GM23338 (cell line): ENCODE measurements around the gene EYS. TPM values are rescaled to one million over a fixed set of nuclear protein-coding genes. Genes with fewer than 3 reads are reported as not detected.

Experiments used
- ATAC-seq: fragments of 200-7000 bp; cut with Tn5 transposase; 3 replicates; pipeline ENCODE4 v1.9.1; 2020
- DNase-seq: peaks from one replicate; pipeline ENCODE4 v3.0.0-alpha.2; 2015; ENCODE audit warnings: low spot score
- H2AFZ ChIP-seq: fragments of 200-600 bp; sonication (generic); 2 replicates; pipeline ENCODE4 v1.8.0; 2016; ENCODE audit warnings: antibody characterized with exemption, mild to moderate bottlenecking, moderate library complexity
- H3F3A ChIP-seq: fragments of 200-600 bp; sonication (generic); replicated peaks from 2 replicates; pipeline ENCODE4 v1.8.0; 2017; ENCODE audit warnings: antibody characterized with exemption, mixed run types, low read depth
- H3K27ac ChIP-seq: fragments of 200-600 bp; sonication (generic); 2 replicates; pipeline ENCODE4 v1.6.1; 2016; ENCODE audit warnings: low read depth
- H3K27me3 ChIP-seq: fragments of 200-600 bp; sonication (generic); 2 replicates; pipeline ENCODE4 v1.8.0; 2016; ENCODE audit warnings: mild to moderate bottlenecking, mixed run types, moderate library complexity; ENCODE audit not compliant: insufficient read depth
- H3K36me3 ChIP-seq: fragments of 200-600 bp; sonication (generic); 2 replicates; pipeline ENCODE4 v1.8.0; 2016; ENCODE audit warnings: mild to moderate bottlenecking; ENCODE audit not compliant: insufficient read depth
- H3K4me1 ChIP-seq: fragments of 200-600 bp; sonication (generic); 2 replicates; pipeline ENCODE4 v1.8.0; 2016; ENCODE audit warnings: mild to moderate bottlenecking, moderate library complexity; ENCODE audit not compliant: insufficient read depth
- H3K4me2 ChIP-seq: fragments of 200-600 bp; sonication (generic); 2 replicates; pipeline ENCODE4 v1.7.1; 2017; ENCODE audit warnings: mixed run types
- H3K4me3 ChIP-seq: fragments of 200-600 bp; sonication (generic); 2 replicates; pipeline ENCODE4 v1.6.1; 2016; ENCODE audit warnings: mixed run types
- H3K79me2 ChIP-seq: fragments of 200-600 bp; sonication (generic); replicated peaks from 2 replicates; pipeline ENCODE4 v1.8.0; 2017; ENCODE audit warnings: mild to moderate bottlenecking; ENCODE audit not compliant: insufficient read depth
- H3K9me2 ChIP-seq: fragments of 200-600 bp; sonication (generic); 2 replicates; pipeline ENCODE4 v1.8.0; 2017; ENCODE audit not compliant: insufficient read depth
- H4K20me1 ChIP-seq: fragments of 200-600 bp; sonication (generic); replicated peaks from 2 replicates; pipeline ENCODE4 v1.8.0; 2017; ENCODE audit warnings: mild to moderate bottlenecking; ENCODE audit not compliant: insufficient read depth
- H3K27ac Mint-ChIP-seq: 2 replicates; pipeline ENCODE4 v1.8.0; 2020; ENCODE audit warnings: inconsistent platforms, mild to moderate bottlenecking, moderate library complexity, mixed read lengths
- H3K27me3 Mint-ChIP-seq: 3 replicates; pipeline ENCODE4 v1.8.0; 2022; ENCODE audit warnings: low read depth, mild to moderate bottlenecking, moderate library complexity, mixed read lengths, inconsistent platforms; ENCODE audit not compliant: insufficient read depth, poor library complexity
- H3K36me3 Mint-ChIP-seq: 3 replicates; pipeline ENCODE4 v1.8.0; 2021; ENCODE audit warnings: low read depth, mild to moderate bottlenecking, inconsistent platforms, moderate library complexity, mixed read lengths
- H3K4me1 Mint-ChIP-seq: 3 replicates; pipeline ENCODE4 v1.8.0; 2020; ENCODE audit warnings: mild to moderate bottlenecking, inconsistent platforms, mixed read lengths
- H3K4me3 Mint-ChIP-seq: 3 replicates; pipeline ENCODE4 v1.8.0; 2021; ENCODE audit warnings: moderate library complexity, mild to moderate bottlenecking, inconsistent platforms, mixed read lengths
- H3K9me3 Mint-ChIP-seq: 3 replicates; pipeline ENCODE4 v1.8.0; 2020; ENCODE audit warnings: moderate library complexity, mild to moderate bottlenecking, inconsistent platforms, mixed read lengths
- ETS1 ChIP-seq: IDR thresholded peaks from 2 replicates; pipeline ENCODE4 v1.6.1; 2016; ENCODE audit warnings: antibody characterized with exemption
- EZH2 ChIP-seq: fragments of 200-600 bp; sonication (generic); IDR thresholded peaks from one replicate; pipeline ENCODE4 v1.8.0; 2017; ENCODE audit warnings: antibody characterized with exemption, mild to moderate bottlenecking, low read depth; ENCODE audit not compliant: unreplicated experiment
- EZH2phosphoT487 ChIP-seq: fragments of 200-600 bp; sonication (generic); IDR thresholded peaks from one replicate; pipeline ENCODE4 v1.8.1; 2018; ENCODE audit warnings: antibody characterized with exemption; ENCODE audit not compliant: unreplicated experiment
- NANOG ChIP-seq: IDR thresholded peaks from 2 replicates; pipeline ENCODE4 v1.6.1; 2016; ENCODE audit warnings: antibody characterized with exemption, borderline replicate concordance
- POLR2AphosphoS5 ChIP-seq: IDR thresholded peaks from 2 replicates; pipeline ENCODE4 v1.6.1; 2016; ENCODE audit warnings: antibody characterized with exemption, low read depth
- REST ChIP-seq: IDR thresholded peaks from one replicate; pipeline ENCODE4 v1.6.1; 2018; ENCODE audit warnings: antibody characterized with exemption; ENCODE audit not compliant: unreplicated experiment
- STAT1 ChIP-seq: IDR thresholded peaks from one replicate; pipeline ENCODE4 v1.6.1; 2016; ENCODE audit warnings: antibody characterized with exemption; ENCODE audit not compliant: unreplicated experiment
- ZNF331 ChIP-seq: fragments of 250-450 bp; sonication (Bioruptor Pico); IDR thresholded peaks from 2 replicates; pipeline ENCODE4 v1.5.0; 2020; ENCODE audit warnings: low read depth, mild to moderate bottlenecking, moderate library complexity
- ZNF462 ChIP-seq: fragments of 250-450 bp; sonication (Bioruptor Pico); IDR thresholded peaks from 2 replicates; pipeline ENCODE4 v1.5.0; 2020; ENCODE audit warnings: mild to moderate bottlenecking, moderate library complexity
- polyA plus RNA-seq: library from polyadenylated mRNA; unstranded; fragments of >200 nt; fragmentation: Nextera tagmentation; extraction: Ambion mirVana; gene quantifications from 2 replicates; pipeline ENCODE4 v1.2.1, GENCODE V29; 2016
- total RNA-seq: library from RNA; depleted of rRNA; stranded (reverse); fragments of >200 nt; shearing (Covaris generic); gene quantifications from 2 replicates; pipeline ENCODE4 v1.2.3, GENCODE V29; 2014

EYS gene
- total and polyA plus RNA-seq, 2 experiments from 2014 or later = 0.38 to 0.52 TPM

- Histone ChIP-seq H2AFZ (no peak overlapping the region), H3K27ac (no peak overlapping the region), H3K9me2 (no peaks in the 10 kb centered on the region), H3K36me3 (no peaks in the 10 kb centered on the region), H3K4me2 (no peak overlapping the region), H3K4me3 (no peak overlapping the region), H3K27me3 (no peaks in the 10 kb centered on the region), H3K79me2 (no peaks in the 10 kb centered on the region), H3F3A (no peaks in the 10 kb centered on the region), H4K20me1 (no peaks in the 10 kb centered on the region), H3K4me1 (no peaks in the 10 kb centered on the region)
- peaks cover 1% of the 10 kb centered on the region for H3K27me3 Mint-ChIP-seq
- no peak for ATAC-seq
- TF ChIP-seq NANOG (no peak), POLR2AphosphoS5 (no peak), ZNF331 (CRISPR knock-in tag) (no peak), EZH2 (no peak), ETS1 (no peak), EZH2phosphoT487 (no peak), ZNF462 (CRISPR knock-in tag) (no peak), REST (no peak), STAT1 (no peak)
- no peak for DNase-seq
- no peaks in the 10 kb centered on the region; the same call in 2 of the 3 replicates for H3K36me3 Mint-ChIP-seq
- H3K27ac Mint-ChIP-seq = no peak overlapping the region
- peaks cover 7% of the 10 kb centered on the region; the same call in 2 of the 3 replicates for H3K9me3 Mint-ChIP-seq
- H3K4me1 Mint-ChIP-seq = no peaks in the 10 kb centered on the region
- H3K4me3 Mint-ChIP-seq = no peak overlapping the region
These were observed 751.6 kb downstream of the EYS start for GRCh38 chr6:64955435-64955848.
